Thymus (tissue), 11 donors: ENCODE data around the gene DRAM1. TPM values are rescaled to one million over a fixed set of nuclear protein-coding genes. Genes with fewer than 3 reads are reported as not detected.

ENCODE experiments used
- DNase-seq, 9 donors: peaks; one replicate each; pipeline ENCODE4 v3.0.0-alpha.2; 2013; ENCODE audit warnings: low spot score in 9 of 9, low read depth in 6 of 9, missing footprints in 1 of 9
- H3K27ac ChIP-seq, 2 donors: one replicate each; pipeline ENCODE4 v1.5.1; 2013; ENCODE audit warnings: control low read depth in 1 of 2, low read depth in 1 of 2, low read length in 1 of 2, mild to moderate bottlenecking in 1 of 2, moderate library complexity in 1 of 2
- H3K27me3 ChIP-seq, 2 donors: one replicate each; pipeline ENCODE4 v1.5.1; 2013; ENCODE audit warnings: low read length in 1 of 2; ENCODE audit not compliant: control insufficient read depth in 2 of 2, insufficient read depth in 1 of 2
- H3K36me3 ChIP-seq, 2 donors: one replicate each; pipeline ENCODE4 v1.5.1; 2013; ENCODE audit warnings: low read length in 1 of 2, mild to moderate bottlenecking in 1 of 2, moderate library complexity in 1 of 2; ENCODE audit not compliant: control insufficient read depth in 2 of 2, insufficient read depth in 2 of 2
- H3K4me1 ChIP-seq, 2 donors: one replicate each; pipeline ENCODE4 v1.5.1; 2013; ENCODE audit warnings: low read length in 2 of 2; ENCODE audit not compliant: control insufficient read depth in 2 of 2, insufficient read depth in 2 of 2
- H3K4me3 ChIP-seq, 2 donors: one replicate each; pipeline ENCODE4 v1.5.1; 2013; ENCODE audit warnings: low read length in 2 of 2, control low read depth in 1 of 2, mild to moderate bottlenecking in 1 of 2
- H3K9me3 ChIP-seq, 2 donors: one replicate each; pipeline ENCODE4 v1.5.1; 2013; ENCODE audit warnings: low read length in 1 of 2, mild to moderate bottlenecking in 1 of 2; ENCODE audit not compliant: control insufficient read depth in 2 of 2, insufficient read depth in 1 of 2
- WGBS: extraction: QIAGEN DNeasy Blood & Tissue Kit; methylation state at CpG from one replicate; pipeline ENCODE4 v1.1.7; 2013; 5-methylcytosine and 5-hydroxymethylcytosine counted together
- polyA plus RNA-seq: library from polyadenylated mRNA; stranded (reverse); fragments of 200-250 nt; gene quantifications from one replicate; pipeline ENCODE4 v1.2.3, GENCODE V29; 2013
- total RNA-seq: library from RNA; stranded (reverse); fragments of 120-200 nt; gene quantifications from one replicate; pipeline ENCODE4 v1.2.4, GENCODE V29; 2013
- donor health status: healthy.

The DRAM1 gene
- total and polyA plus RNA-seq, 2 donors: 8.2 to 18.5 TPM

- H3K27me3 ChIP-seq: no peaks in the 10 kb centered on the region
- no peaks in the 10 kb centered on the region for H3K4me1 ChIP-seq
- no peaks in the 10 kb centered on the region for H3K9me3 ChIP-seq
- no peaks in the 10 kb centered on the region for H3K36me3 ChIP-seq
- H3K27ac ChIP-seq: no peak overlapping the region
- WGBS: 84% methylated on average over 4 of the region's 4 CpGs
- no peak for DNase-seq
- H3K4me3 ChIP-seq: no peak overlapping the region
Measured at GRCh38 chr12:101941306-101942249, 64.2 kb downstream of the DRAM1 start.

- Histone ChIP-seq H3K4me1 (no peaks in the 10 kb centered on the region), H3K36me3 (no peaks in the 10 kb centered on the region), H3K4me3 (no peak overlapping the region), H3K27me3 (no peaks in the 10 kb centered on the region), H3K9me3 (no peaks in the 10 kb centered on the region), H3K27ac (no peak overlapping the region)
- DNase-seq: no peak
- WGBS: 93% methylated on average over 1 of the region's 1 CpG
Measured at GRCh38 chr12:101942250-101942605, 64.8 kb downstream of the DRAM1 start.

GRCh38 chr12:101945369-101946232 is 68.2 kb downstream of the DRAM1 start:
- no peaks in the 10 kb centered on the region for H3K4me1 ChIP-seq
- H3K9me3 ChIP-seq: no peaks in the 10 kb centered on the region
- no peak overlapping the region for H3K27ac ChIP-seq
- H3K27me3 ChIP-seq: no peaks in the 10 kb centered on the region
- no peak for DNase-seq
- WGBS: 96% methylated on average over 15 of the region's 15 CpGs
- H3K36me3 ChIP-seq: no peaks in the 10 kb centered on the region
- no peak overlapping the region for H3K4me3 ChIP-seq

GRCh38 chr12:101946233-101946611 is 68.8 kb downstream of the DRAM1 start:
- no peak for DNase-seq
- H3K27ac ChIP-seq: no peak overlapping the region
- no peaks in the 10 kb centered on the region for H3K36me3 ChIP-seq
- no peak overlapping the region for H3K4me3 ChIP-seq
- no peaks in the 10 kb centered on the region for H3K9me3 ChIP-seq
- WGBS: 94% methylated on average over 1 of the region's 1 CpG
- H3K4me1 ChIP-seq: no peaks in the 10 kb centered on the region
- H3K27me3 ChIP-seq: no peaks in the 10 kb centered on the region

GRCh38 chr12:101947316-101947715 is 69.9 kb downstream of the DRAM1 start:
- WGBS: 89% methylated on average over 1 of the region's 1 CpG
- Histone ChIP-seq H3K9me3 (no peaks in the 10 kb centered on the region), H3K4me1 (no peaks in the 10 kb centered on the region), H3K27me3 (no peaks in the 10 kb centered on the region), H3K4me3 (no peak overlapping the region), H3K36me3 (no peaks in the 10 kb centered on the region), H3K27ac (no peak overlapping the region)
- no peak for DNase-seq

GRCh38 chr12:101948365-101948764 is 71.0 kb downstream of the DRAM1 start:
- over 99% methylated on average over 3 of the region's 3 CpGs for WGBS
- Histone ChIP-seq H3K36me3 (no peaks in the 10 kb centered on the region), H3K9me3 (no peaks in the 10 kb centered on the region), H3K27me3 (no peaks in the 10 kb centered on the region), H3K4me3 (no peak overlapping the region), H3K27ac (no peak overlapping the region), H3K4me1 (no peaks in the 10 kb centered on the region)
- no peak for DNase-seq

- H3K27me3 ChIP-seq: no peaks in the 10 kb centered on the region
- H3K36me3 ChIP-seq: no peaks in the 10 kb centered on the region
- no peak for DNase-seq
- no peaks in the 10 kb centered on the region for H3K4me1 ChIP-seq
- WGBS: 93% methylated on average over 6 of the region's 6 CpGs
- no peak overlapping the region for H3K27ac ChIP-seq
- no peak overlapping the region for H3K4me3 ChIP-seq
- H3K9me3 ChIP-seq: no peaks in the 10 kb centered on the region
Measured at GRCh38 chr12:101951002-101951670, 73.8 kb downstream of the DRAM1 start.

- Histone ChIP-seq H3K36me3 (no peaks in the 10 kb centered on the region), H3K9me3 (no peaks in the 10 kb centered on the region), H3K27me3 (no peaks in the 10 kb centered on the region), H3K4me3 (no peak overlapping the region), H3K27ac (no peak overlapping the region), H3K4me1 (no peaks in the 10 kb centered on the region)
- no peak for DNase-seq
- 100% methylated on average over 1 of the region's 1 CpG for WGBS
Measured at GRCh38 chr12:101954113-101954512, 76.7 kb downstream of the DRAM1 start.

GRCh38 chr12:101954676-101955075 is 77.3 kb downstream of the DRAM1 start:
- H3K27me3 ChIP-seq: no peaks in the 10 kb centered on the region

More at GRCh38 chr12:101954676-101955075, 77.3 kb downstream of the DRAM1 start:
- H3K36me3 ChIP-seq: no peaks in the 10 kb centered on the region
- no peak for DNase-seq
- H3K27ac ChIP-seq: no peak overlapping the region
- peaks cover 0 to under 1% of the 10 kb centered on the region in 2 donors for H3K9me3 ChIP-seq
- H3K4me3 ChIP-seq: no peak overlapping the region
- 100% methylated on average over 1 of the region's 1 CpG for WGBS
- H3K4me1 ChIP-seq: no peaks in the 10 kb centered on the region
